Measurements from ENCODE around the gene PRRC2B. TPM values are rescaled to one million over a fixed set of nuclear protein-coding genes. Genes with fewer than 3 reads are reported as not detected.

The PRRC2B gene
- total and polyA plus RNA-seq, 2 of the 13 experiments (the other 11 are each of a cell fraction or from before 2014, with no cell fraction given) = 20.8 to 37.4 TPM

GRCh38 chr9:131529597-131530545 lies 136.0 kb downstream of the PRRC2B start:
- in situ Hi-C loops (cut with HindIII; ENCODE audit: extremely low pct_ligation_motif_present, low pct_unique_long_range_greater_than_20kb) (no loop called here), intact Hi-C loops (cut with micrococcal nuclease; ENCODE audit: unreplicated experiment) (no loop called here)
- DNase-seq (ENCODE audit: low spot score) = no peak
- Histone ChIP-seq H3K36me3 (replicated peaks in 1 of 2; ENCODE audit: control insufficient read depth in 1 of 2, insufficient read depth in 2 of 2, low read length in 2 of 2) (peaks cover 6 to 29% of the 10 kb centered on the region in 2 experiments; a peak in 4 of 5 replicates), H3K27me3 (ENCODE audit: control insufficient read depth in 1 of 2, insufficient read depth in 2 of 2, low read length in 2 of 2) (peaks cover 0 to 12% of the 10 kb centered on the region in 2 experiments; a peak in 3 of 5 replicates), H3K4me3 (replicated peaks in 1 of 3; ENCODE audit: insufficient read depth in 1 of 3, low read depth in 2 of 3, low read length in 3 of 3) (peak overlapping the region; percentile 52 to 87 (median 78)), H4K20me1 (ENCODE audit: insufficient read depth, low read length) (no peaks in the 10 kb centered on the region), H3K9ac (ENCODE audit: insufficient read depth, low read depth, low read length) (peak overlapping the region; percentile 76), H3K27ac (ENCODE audit: extremely low read length, insufficient read depth, low read length) (peak overlapping the region; percentile 42), H2AFZ (ENCODE audit: low read length) (no peak overlapping the region), H3K4me2 (ENCODE audit: low read depth, low read length) (peak overlapping the region; percentile 98), H3K4me1 (ENCODE audit: insufficient read depth, low read length) (peaks cover 18% of the 10 kb centered on the region), H3K9me3 (ENCODE audit: low read length) (no peaks in the 10 kb centered on the region), H3K79me2 (ENCODE audit: insufficient read depth, low read length) (peaks cover 6% of the 10 kb centered on the region)
- TSS peak; percentile 47 for BruUV-seq (replicated peaks)
- ChIA-PET POLR2A (interaction anchor here (0.9 kb wide), 1 partner anchor 156 kb away, joined by 3 read pairs; no protein-coding TSS in a partner anchor), CTCF (ENCODE audit: low intra/inter-chr PET ratio, low total read pairs) (no interaction called here)
- WGBS (ENCODE audit: low lambda C conversion rate) = 45% methylated on average over 4 of the region's 24 CpGs
- ATAC-seq = peak; percentile 45
- FAIRE-seq = no peak
- no peak for TF ChIP-seq MAFK (conservative IDR thresholded peaks at IDR 0.05 in 1 of 2, IDR thresholded peaks at IDR 0.05 in 1 of 2; ENCODE audit: low read length in 2 of 2)
- TF ChIP-seq RNF2 (conservative IDR thresholded peaks at IDR 0.05; ENCODE audit: low read depth) = no peak
- TF ChIP-seq MTA1 (CRISPR knock-in tag; IDR thresholded peaks at IDR 0.05; ENCODE audit: borderline replicate concordance) = peak; percentile 81; the same call in 1 of the 2 replicates
- TF ChIP-seq, protein P1, sequence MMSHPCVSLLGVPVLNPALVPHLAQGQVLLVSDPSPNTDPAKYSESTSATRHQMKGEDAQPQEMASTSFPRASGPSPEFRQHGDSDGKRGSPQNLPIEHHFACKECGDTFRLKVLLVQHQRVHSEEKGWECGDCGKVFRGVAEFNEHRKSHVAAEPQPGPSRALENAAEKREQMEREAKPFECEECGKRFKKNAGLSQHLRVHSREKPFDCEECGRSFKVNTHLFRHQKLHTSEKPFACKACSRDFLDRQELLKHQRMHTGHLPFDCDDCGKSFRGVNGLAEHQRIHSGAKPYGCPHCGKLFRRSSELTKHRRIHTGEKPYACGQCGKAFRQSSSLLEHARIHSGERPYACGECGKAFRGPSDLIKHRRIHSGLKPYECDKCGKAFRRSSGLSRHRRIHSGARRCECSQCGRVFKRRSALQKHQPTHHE (CRISPR knock-in tag; IDR thresholded peaks at IDR 0.05; ENCODE audit: borderline replicate concordance) = no peak
- TF ChIP-seq HNF1B (CRISPR knock-in tag; IDR thresholded peaks at IDR 0.05) = peak; percentile 20; the same call in 1 of the 2 replicates
- TF ChIP-seq, protein P2, sequence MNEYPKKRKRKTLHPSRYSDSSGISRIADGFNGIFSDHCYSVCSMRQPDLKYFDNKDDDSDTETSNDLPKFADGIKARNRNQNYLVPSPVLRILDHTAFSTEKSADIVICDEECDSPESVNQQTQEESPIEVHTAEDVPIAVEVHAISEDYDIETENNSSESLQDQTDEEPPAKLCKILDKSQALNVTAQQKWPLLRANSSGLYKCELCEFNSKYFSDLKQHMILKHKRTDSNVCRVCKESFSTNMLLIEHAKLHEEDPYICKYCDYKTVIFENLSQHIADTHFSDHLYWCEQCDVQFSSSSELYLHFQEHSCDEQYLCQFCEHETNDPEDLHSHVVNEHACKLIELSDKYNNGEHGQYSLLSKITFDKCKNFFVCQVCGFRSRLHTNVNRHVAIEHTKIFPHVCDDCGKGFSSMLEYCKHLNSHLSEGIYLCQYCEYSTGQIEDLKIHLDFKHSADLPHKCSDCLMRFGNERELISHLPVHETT (CRISPR knock-in tag; conservative IDR thresholded peaks at IDR 0.05) = no peak
- TF ChIP-seq, protein P3, sequence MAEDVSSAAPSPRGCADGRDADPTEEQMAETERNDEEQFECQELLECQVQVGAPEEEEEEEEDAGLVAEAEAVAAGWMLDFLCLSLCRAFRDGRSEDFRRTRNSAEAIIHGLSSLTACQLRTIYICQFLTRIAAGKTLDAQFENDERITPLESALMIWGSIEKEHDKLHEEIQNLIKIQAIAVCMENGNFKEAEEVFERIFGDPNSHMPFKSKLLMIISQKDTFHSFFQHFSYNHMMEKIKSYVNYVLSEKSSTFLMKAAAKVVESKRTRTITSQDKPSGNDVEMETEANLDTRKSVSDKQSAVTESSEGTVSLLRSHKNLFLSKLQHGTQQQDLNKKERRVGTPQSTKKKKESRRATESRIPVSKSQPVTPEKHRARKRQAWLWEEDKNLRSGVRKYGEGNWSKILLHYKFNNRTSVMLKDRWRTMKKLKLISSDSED (CRISPR knock-in tag; IDR thresholded peaks at IDR 0.05) = no peak
- TF ChIP-seq ZC3H4 (CRISPR knock-in tag; IDR thresholded peaks at IDR 0.05; ENCODE audit: borderline replicate concordance) = no peak
- no peak for TF ChIP-seq ZNF556 (CRISPR knock-in tag; IDR thresholded peaks at IDR 0.05; ENCODE audit: borderline replicate concordance)
- no peak for TF ChIP-seq NR2F6 (IDR thresholded peaks at IDR 0.05)
- no peak for TF ChIP-seq NR2F6 (CRISPR knock-in tag; IDR thresholded peaks at IDR 0.05)
- no peak for TF ChIP-seq ZNF7 (CRISPR knock-in tag; IDR thresholded peaks at IDR 0.05)
- TF ChIP-seq ZNF792 (CRISPR knock-in tag; IDR thresholded peaks at IDR 0.05) = no peak
- TF ChIP-seq ZNF891 (CRISPR knock-in tag; IDR thresholded peaks at IDR 0.05) = no peak
- 0 out of 2 replicates have a peak, but pooled peaks have one; percentile 18 for TF ChIP-seq ZBTB38 (CRISPR knock-in tag; IDR thresholded peaks at IDR 0.05)
- TF ChIP-seq ETV5 (CRISPR knock-in tag; IDR thresholded peaks at IDR 0.05; ENCODE audit: borderline replicate concordance) = no peak
- no peak for TF ChIP-seq ZBTB20 (CRISPR knock-in tag; IDR thresholded peaks at IDR 0.05; ENCODE audit: borderline replicate concordance, low read depth)
- TF ChIP-seq TCF7L2 (IDR thresholded peaks at IDR 0.05; ENCODE audit: low read depth, low read length) = no peak
- no peak for TF ChIP-seq NR1H2 (CRISPR knock-in tag; IDR thresholded peaks at IDR 0.05; ENCODE audit: borderline replicate concordance, low read depth)
- no peak for TF ChIP-seq HCFC1 (IDR thresholded peaks at IDR 0.05; ENCODE audit: low read depth, low read length)
